ENCODE measurements around the gene PHACTR4. TPM values are rescaled to one million over a fixed set of nuclear protein-coding genes. Genes with fewer than 3 reads are reported as not detected.
"Not testable (repeated sequence)": the region's sequence is repeated elsewhere in the genome, so short reads cannot be mapped to it uniquely, and the experiment has no call there.

Gene PHACTR4
- total and polyA plus RNA-seq, 5 donors from 2014 or later, result 4.9 to 29.4 (median 5.1) TPM

DNA sequence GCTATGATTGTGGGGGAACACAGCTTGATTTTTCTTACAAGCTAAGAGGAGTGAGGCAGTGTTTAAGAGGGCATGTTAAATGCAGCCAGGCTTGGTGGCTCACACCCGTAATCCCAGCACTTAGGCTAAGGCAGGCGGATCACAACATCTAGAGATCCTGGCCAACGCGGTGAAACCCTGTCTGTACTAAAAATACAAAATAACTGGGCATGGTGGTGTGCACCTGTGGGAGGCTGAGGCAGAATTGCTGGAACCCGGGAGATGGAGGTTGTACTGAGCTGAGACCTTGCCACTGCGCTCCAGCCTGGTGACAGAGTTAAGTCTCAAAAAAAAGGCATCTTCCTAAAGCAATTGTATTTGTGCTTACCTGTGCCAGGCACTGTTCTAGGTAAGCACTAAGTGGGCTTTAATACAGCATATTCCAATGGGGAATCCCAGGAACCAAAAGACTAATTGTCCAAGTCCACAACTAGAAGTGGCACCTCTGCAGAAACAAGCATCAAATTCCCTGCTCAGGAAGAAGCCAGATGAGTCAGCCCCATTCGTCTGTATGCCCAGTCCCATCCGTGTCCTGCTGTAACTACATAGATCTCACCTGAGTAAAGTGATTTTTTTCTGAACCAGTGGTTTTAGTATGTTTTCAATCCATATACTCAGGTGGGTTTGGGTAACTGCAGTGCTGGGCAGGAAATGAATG lies 140.9 kb downstream of the PHACTR4 start:
- ATAC-seq (ENCODE audit: low read depth in 2 of 2) (peak; percentile 25 to 35), DNase-seq (peak in 1 of 3 donors; percentile 67)
- H3K4me3 Mint-ChIP-seq, result peak overlapping the region; percentile 94 to 99 (median 96)
- H3K27ac ChIP-seq (ENCODE audit: insufficient read depth, low read length, poor library complexity, severe bottlenecking), result peak overlapping the region; percentile 62
- peaks cover 5% of the 10 kb centered on the region for H3K27me3 Mint-ChIP-seq
- H3K36me3 ChIP-seq (ENCODE audit: control insufficient read depth, insufficient read depth, low read length), result peaks cover 49% of the 10 kb centered on the region
- peaks cover 40% of the 10 kb centered on the region for H3K36me3 Mint-ChIP-seq
- peaks cover 0 to 1% (median 0%) of the 10 kb centered on the region in 7 donors for H3K9me3 Mint-ChIP-seq
- H3K4me3 ChIP-seq (ENCODE audit: low read depth, low read length), result peak overlapping the region; percentile 91
- H3K27ac Mint-ChIP-seq, result peak overlapping the region; percentile 93 to 98 (median 95)
- H3K4me1 ChIP-seq (ENCODE audit: control insufficient read depth, insufficient read depth, low read length, poor library complexity, severe bottlenecking), result peaks cover 64% of the 10 kb centered on the region
- no peaks in the 10 kb centered on the region for H3K27me3 ChIP-seq (ENCODE audit: control insufficient read depth, insufficient read depth, low read length)
- H3K4me1 Mint-ChIP-seq, result peaks cover 32 to 76% (median 45%) of the 10 kb centered on the region in 4 donors
- no peaks in the 10 kb centered on the region for H3K9me3 ChIP-seq (ENCODE audit: control insufficient read depth in 2 of 2, low read length in 2 of 2)

DNA sequence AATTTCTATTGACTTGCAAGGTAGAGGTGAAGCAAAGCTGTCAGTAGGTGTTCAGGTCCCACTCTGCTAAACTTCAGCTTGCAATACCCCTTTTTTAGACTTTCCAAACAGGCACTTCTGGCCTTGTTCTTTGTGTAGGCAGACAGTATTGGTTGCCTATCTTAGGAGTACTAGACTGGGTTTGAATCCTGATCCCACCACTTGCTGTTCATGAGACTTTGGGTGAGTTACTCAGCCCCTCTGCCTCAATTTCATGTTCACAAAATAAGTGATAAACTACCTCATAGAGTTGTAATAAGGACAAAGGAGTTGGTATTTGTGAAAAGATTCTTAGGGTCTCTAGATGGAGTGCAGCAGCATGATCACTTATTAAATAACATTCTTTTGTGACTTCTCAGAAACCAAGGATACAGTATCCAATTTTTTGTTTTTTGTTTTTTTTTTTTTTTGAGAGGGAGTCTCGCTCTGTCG lies 141.5 kb downstream of the PHACTR4 start:
- H3K4me3 ChIP-seq (ENCODE audit: low read depth, low read length), result peak overlapping the region; percentile 91

DNA sequence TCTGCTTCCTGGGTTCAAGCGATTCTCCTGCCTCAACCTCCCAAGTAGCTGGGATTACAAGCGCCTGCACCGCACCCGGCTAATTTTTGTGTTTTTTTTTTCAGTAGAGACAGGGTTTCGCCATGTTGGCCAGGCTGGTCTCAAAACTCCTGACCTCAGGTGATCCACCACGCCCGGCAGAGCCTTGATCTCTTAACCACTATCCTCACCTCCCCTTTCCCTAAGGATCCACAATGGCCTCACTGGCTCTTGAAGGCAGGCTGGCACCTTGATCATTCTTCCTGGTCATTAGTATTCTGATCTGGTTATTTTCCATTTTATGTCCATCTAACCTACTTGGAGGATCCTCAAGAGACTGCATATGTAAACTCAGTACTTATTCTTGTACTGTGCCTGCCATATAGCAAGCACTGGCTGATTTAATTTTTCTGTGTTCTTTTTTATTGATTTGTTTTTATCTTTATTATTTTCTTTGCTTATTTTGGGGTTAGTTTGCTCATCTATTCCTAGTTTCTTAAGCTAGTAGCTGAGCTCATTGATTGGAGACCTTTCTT lies 142.6 kb downstream of the PHACTR4 start:
- peaks cover 54% of the 10 kb centered on the region for H3K4me1 ChIP-seq (ENCODE audit: control insufficient read depth, insufficient read depth, low read length, poor library complexity, severe bottlenecking)
- peaks cover 40% of the 10 kb centered on the region for H3K36me3 Mint-ChIP-seq
- peak overlapping the region; percentile 48 for H3K4me3 ChIP-seq (ENCODE audit: low read depth, low read length)
- ATAC-seq (ENCODE audit: low read depth in 2 of 2), result no peak
- DNase-seq, result no peak
- H3K9me3 Mint-ChIP-seq, result no peaks in the 10 kb centered on the region
- no peaks in the 10 kb centered on the region for H3K27me3 ChIP-seq (ENCODE audit: control insufficient read depth, insufficient read depth, low read length)
- no peaks in the 10 kb centered on the region for H3K27me3 Mint-ChIP-seq
- H3K9me3 ChIP-seq (ENCODE audit: control insufficient read depth in 2 of 2, low read length in 2 of 2), result no peaks in the 10 kb centered on the region
- peaks cover 27 to 74% (median 39%) of the 10 kb centered on the region in 4 donors for H3K4me1 Mint-ChIP-seq
- H3K27ac ChIP-seq (ENCODE audit: insufficient read depth, low read length, poor library complexity, severe bottlenecking), result peak overlapping the region; percentile 37
- peak overlapping the region; percentile 75 to 90 (median 84) for H3K27ac Mint-ChIP-seq
- peak overlapping the region; percentile 76 to 99 (median 88) for H3K4me3 Mint-ChIP-seq
- peaks cover 49% of the 10 kb centered on the region for H3K36me3 ChIP-seq (ENCODE audit: control insufficient read depth, insufficient read depth, low read length)

More for the DNA sequence above, 141.5 kb downstream of the PHACTR4 start:
- H3K36me3 Mint-ChIP-seq, result peaks cover 40% of the 10 kb centered on the region
- Histone ChIP-seq H3K36me3 (ENCODE audit: control insufficient read depth, insufficient read depth, low read length) (peaks cover 49% of the 10 kb centered on the region), H3K4me1 (ENCODE audit: control insufficient read depth, insufficient read depth, low read length, poor library complexity, severe bottlenecking) (peaks cover 64% of the 10 kb centered on the region), H3K9me3 (ENCODE audit: control insufficient read depth in 2 of 2, low read length in 2 of 2) (no peaks in the 10 kb centered on the region), H3K27ac (ENCODE audit: insufficient read depth, low read length, poor library complexity, severe bottlenecking) (peak overlapping the region; percentile 62), H3K27me3 (ENCODE audit: control insufficient read depth, insufficient read depth, low read length) (no peaks in the 10 kb centered on the region)
- ATAC-seq (ENCODE audit: low read depth in 2 of 2) (no peak), DNase-seq (no peak)
- H3K27me3 Mint-ChIP-seq, result no peaks in the 10 kb centered on the region
- peak overlapping the region; percentile 94 to 99 (median 96) for H3K4me3 Mint-ChIP-seq
- H3K9me3 Mint-ChIP-seq, result peaks cover 0 to 1% (median 0%) of the 10 kb centered on the region in 7 donors
- H3K4me1 Mint-ChIP-seq, result peaks cover 27 to 73% (median 41%) of the 10 kb centered on the region in 4 donors
- H3K27ac Mint-ChIP-seq, result peak overlapping the region; percentile 93 to 98 (median 95)

DNA sequence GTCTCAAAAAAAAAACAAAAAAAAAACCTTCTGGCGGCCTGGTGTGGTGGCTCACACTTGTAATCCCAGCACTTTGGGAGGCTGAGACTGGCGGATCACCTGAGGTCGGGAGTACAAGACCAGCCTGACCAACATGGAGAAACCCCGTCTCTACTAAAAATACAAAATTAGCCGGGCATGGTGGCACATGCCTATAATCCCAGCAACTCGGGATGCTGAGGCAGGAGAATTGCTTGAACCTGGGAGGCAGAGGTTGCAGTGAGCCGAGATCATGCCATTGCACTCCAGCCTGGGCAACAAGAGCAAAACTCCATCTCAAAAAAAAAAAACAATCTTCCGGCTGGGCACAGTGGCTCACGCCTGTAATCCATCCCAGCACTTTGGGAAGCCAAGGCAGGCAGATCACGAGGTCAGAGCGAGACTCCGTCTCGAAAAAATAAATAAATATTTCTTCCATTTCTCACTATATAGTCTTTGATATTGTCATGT lies 144.9 kb downstream of the PHACTR4 start:
- ATAC-seq (ENCODE audit: low read depth in 2 of 2); H3K27ac ChIP-seq (ENCODE audit: insufficient read depth, low read length, poor library complexity, severe bottlenecking); H3K27me3 Mint-ChIP-seq; H3K9me3 ChIP-seq (ENCODE audit: control insufficient read depth in 2 of 2, low read length in 2 of 2); H3K4me3 ChIP-seq (ENCODE audit: low read depth, low read length); H3K9me3 Mint-ChIP-seq; H3K27me3 ChIP-seq (ENCODE audit: control insufficient read depth, insufficient read depth, low read length); DNase-seq: not testable (repeated sequence)
- Histone ChIP-seq H3K4me1 (ENCODE audit: control insufficient read depth, insufficient read depth, low read length, poor library complexity, severe bottlenecking) (peaks cover 48% of the 10 kb centered on the region), H3K36me3 (ENCODE audit: control insufficient read depth, insufficient read depth, low read length) (peaks cover 35% of the 10 kb centered on the region)
- Mint-ChIP-seq H3K4me3 (peak overlapping the region in 1 of 4 donors; percentile 49), H3K4me1 (peaks cover 24 to 70% (median 38%) of the 10 kb centered on the region in 4 donors), H3K36me3 (peaks cover 33% of the 10 kb centered on the region), H3K27ac (peak overlapping the region in 1 of 3 donors; percentile 79)

DNA sequence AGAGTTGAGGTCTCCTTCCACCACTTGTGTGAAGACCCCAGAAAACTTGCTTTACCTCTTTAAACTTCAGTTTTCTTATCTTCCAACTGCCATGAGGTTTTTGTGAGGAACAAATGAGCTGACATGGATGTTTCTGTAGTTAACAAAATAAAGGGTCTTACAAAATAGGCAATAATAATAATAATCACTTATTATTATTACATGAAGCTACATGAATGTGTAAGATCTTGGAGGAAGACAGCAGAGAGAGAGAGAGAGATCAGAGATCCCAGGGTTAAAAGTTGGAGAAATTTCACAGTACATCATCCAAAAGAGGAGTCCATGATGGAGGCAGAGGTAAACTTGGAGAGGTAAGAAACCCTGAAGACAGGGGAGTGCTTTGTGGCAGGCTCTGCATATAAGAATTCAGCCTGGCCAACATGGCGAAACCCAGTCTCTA lies 147.0 kb downstream of the PHACTR4 start:
- H3K9me3 Mint-ChIP-seq, result peaks cover 0 to 2% (median 0%) of the 10 kb centered on the region in 7 donors
- Histone ChIP-seq H3K36me3 (ENCODE audit: control insufficient read depth, insufficient read depth, low read length) (peaks cover 17% of the 10 kb centered on the region), H3K27ac (ENCODE audit: insufficient read depth, low read length, poor library complexity, severe bottlenecking) (peak overlapping the region; percentile 33), H3K9me3 (ENCODE audit: control insufficient read depth in 2 of 2, low read length in 2 of 2) (no peaks in the 10 kb centered on the region), H3K27me3 (ENCODE audit: control insufficient read depth, insufficient read depth, low read length) (no peaks in the 10 kb centered on the region), H3K4me1 (ENCODE audit: control insufficient read depth, insufficient read depth, low read length, poor library complexity, severe bottlenecking) (peaks cover 28% of the 10 kb centered on the region), H3K4me3 (ENCODE audit: low read depth, low read length) (no peak overlapping the region)
- H3K36me3 Mint-ChIP-seq, result peaks cover 16% of the 10 kb centered on the region
- H3K27me3 Mint-ChIP-seq, result no peaks in the 10 kb centered on the region
- ATAC-seq (ENCODE audit: low read depth in 2 of 2) (no peak), DNase-seq (no peak)
- H3K27ac Mint-ChIP-seq, result peak overlapping the region in 2 of 3 donors; percentile 14 to 89
- peaks cover 16 to 64% (median 22%) of the 10 kb centered on the region in 4 donors for H3K4me1 Mint-ChIP-seq
- peak overlapping the region; percentile 61 to 98 (median 90) for H3K4me3 Mint-ChIP-seq

DNA sequence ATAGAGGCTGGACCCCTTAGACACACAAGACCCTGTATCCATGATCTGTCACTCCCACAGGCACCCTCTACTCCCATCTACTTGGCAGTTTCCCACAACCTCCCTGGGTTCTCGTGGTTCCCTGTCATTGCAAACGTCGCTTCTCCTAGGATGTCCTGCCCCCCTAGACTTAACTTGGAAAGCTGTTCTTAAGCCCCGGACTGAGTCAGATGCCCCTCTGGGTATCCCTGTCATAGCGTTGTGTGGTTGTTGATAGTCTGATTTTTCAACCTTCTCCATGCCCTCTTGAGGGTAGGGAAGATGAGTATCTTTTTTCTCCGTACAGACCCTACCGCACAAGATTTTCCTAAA lies 148.1 kb downstream of the PHACTR4 start:
- no peak for DNase-seq
- no peak for ATAC-seq (ENCODE audit: low read depth in 2 of 2)
- Histone ChIP-seq H3K27ac (ENCODE audit: insufficient read depth, low read length, poor library complexity, severe bottlenecking) (peak overlapping the region; percentile 63), H3K27me3 (ENCODE audit: control insufficient read depth, insufficient read depth, low read length) (no peaks in the 10 kb centered on the region), H3K4me1 (ENCODE audit: control insufficient read depth, insufficient read depth, low read length, poor library complexity, severe bottlenecking) (peaks cover 18% of the 10 kb centered on the region), H3K36me3 (ENCODE audit: control insufficient read depth, insufficient read depth, low read length) (peaks cover 12% of the 10 kb centered on the region), H3K9me3 (ENCODE audit: control insufficient read depth in 2 of 2, low read length in 2 of 2) (no peaks in the 10 kb centered on the region), H3K4me3 (ENCODE audit: low read depth, low read length) (no peak overlapping the region)
- Mint-ChIP-seq H3K4me1 (peaks cover 9 to 62% (median 22%) of the 10 kb centered on the region in 4 donors), H3K9me3 (peaks cover 0 to 2% (median 0%) of the 10 kb centered on the region in 7 donors), H3K27me3 (no peaks in the 10 kb centered on the region), H3K27ac (peak overlapping the region in 2 of 3 donors; percentile 89 to 96), H3K4me3 (peak overlapping the region; percentile 88 to 98 (median 92)), H3K36me3 (peaks cover 10% of the 10 kb centered on the region)

DNA sequence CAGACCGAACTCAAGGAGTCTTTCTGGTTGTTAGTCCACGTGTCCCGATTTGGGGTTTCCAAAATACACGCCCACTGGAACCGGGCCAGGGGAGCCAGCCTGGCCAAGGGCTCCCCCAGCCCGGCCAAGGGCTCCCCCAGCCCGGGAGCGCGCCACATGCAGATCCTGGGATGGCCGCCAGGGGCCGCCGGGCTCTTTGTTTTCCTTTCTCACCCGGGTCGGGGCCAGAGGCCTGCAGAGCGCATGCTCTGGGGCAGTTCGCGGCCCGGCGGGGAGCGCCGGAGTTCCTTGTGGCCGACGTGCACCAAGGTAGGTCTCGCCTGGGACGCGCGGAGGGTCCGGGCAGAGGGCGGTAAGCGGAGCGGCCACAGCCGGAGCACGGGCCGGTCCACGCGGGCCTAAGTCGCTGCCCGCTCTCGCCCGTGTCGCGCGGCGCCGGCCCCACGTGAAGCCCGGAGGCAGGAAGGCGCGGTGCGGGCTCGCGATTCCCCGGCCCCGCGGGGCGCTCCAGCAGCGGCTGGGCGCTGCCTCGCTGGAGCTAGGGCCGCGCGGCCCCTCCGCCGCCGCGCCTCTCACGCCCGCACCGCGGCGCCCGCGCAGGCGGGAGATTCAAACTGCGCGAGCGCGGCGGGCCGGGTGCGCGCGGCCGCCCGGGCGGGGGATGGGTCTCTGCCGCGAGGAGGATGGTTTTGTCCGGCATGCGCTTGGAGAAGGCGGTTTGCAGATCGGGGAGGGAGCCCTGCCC lies 148.6 kb downstream of the PHACTR4 start:
- no peaks in the 10 kb centered on the region for H3K9me3 ChIP-seq (ENCODE audit: control insufficient read depth in 2 of 2, low read length in 2 of 2)
- peaks cover 8% of the 10 kb centered on the region for H3K36me3 ChIP-seq (ENCODE audit: control insufficient read depth, insufficient read depth, low read length)
- H3K4me3 Mint-ChIP-seq, result peak overlapping the region; percentile 88 to 98 (median 93)
- peaks cover 8% of the 10 kb centered on the region for H3K36me3 Mint-ChIP-seq
- no peaks in the 10 kb centered on the region for H3K27me3 ChIP-seq (ENCODE audit: control insufficient read depth, insufficient read depth, low read length)
- H3K9me3 Mint-ChIP-seq, result peaks cover 0 to 2% (median 0%) of the 10 kb centered on the region in 7 donors
- peak; percentile 83 to 88 for ATAC-seq (ENCODE audit: low read depth in 2 of 2)
- peak; percentile 78 to 87 (median 83) for DNase-seq
- H3K27ac ChIP-seq (ENCODE audit: insufficient read depth, low read length, poor library complexity, severe bottlenecking), result peak overlapping the region; percentile 63
- H3K27ac Mint-ChIP-seq, result peak overlapping the region; percentile 86 to 96 (median 89)
- H3K4me3 ChIP-seq (ENCODE audit: low read depth, low read length), result peak overlapping the region; percentile 67
- peaks cover 18% of the 10 kb centered on the region for H3K4me1 ChIP-seq (ENCODE audit: control insufficient read depth, insufficient read depth, low read length, poor library complexity, severe bottlenecking)
- no peaks in the 10 kb centered on the region for H3K27me3 Mint-ChIP-seq
- H3K4me1 Mint-ChIP-seq, result peaks cover 7 to 59% (median 21%) of the 10 kb centered on the region in 4 donors

Data from CD4-positive, CD25-positive, alpha-beta regulatory T cell (primary cell).